SK-N-SH treated with all-trans-retinoic acid at 6 μM for 48 hours (cell line): Measurements from ENCODE around the gene CPNE4.

Source experiments
- ATAC-seq: fragments of 200-7000 bp; cut with Tn5 transposase; 3 replicates; pipeline ENCODE4 v1.9.1; 2020; ENCODE audit warnings: mild to moderate bottlenecking, moderate library complexity
- ARNTL ChIP-seq: fragments of 450-650 bp; formaldehyde crosslinking; IDR thresholded peaks from 2 replicates; pipeline ENCODE4 v1.5.0; 2020; ENCODE audit warnings: low read depth, mild to moderate bottlenecking, moderate library complexity, borderline replicate concordance
- GLIS3 ChIP-seq: fragments of 250-450 bp; sonication (Bioruptor Pico); IDR thresholded peaks from 2 replicates; pipeline ENCODE4 v1.5.0; 2020; ENCODE audit warnings: mild to moderate bottlenecking, moderate library complexity
- ISL1 ChIP-seq: fragments of 250-450 bp; sonication (Bioruptor Pico); IDR thresholded peaks from 2 replicates; pipeline ENCODE4 v2.1.2; 2022; ENCODE audit warnings: mild to moderate bottlenecking, moderate library complexity
- POU6F1 ChIP-seq: fragments of 250-450 bp; sonication (Bioruptor Pico); IDR thresholded peaks from 2 replicates; pipeline ENCODE4 v1.8.0; 2021; ENCODE audit warnings: low read depth, mild to moderate bottlenecking, moderate library complexity, borderline replicate concordance
- PPARA ChIP-seq: fragments of 250-450 bp; sonication (Bioruptor Pico); IDR thresholded peaks from 2 replicates; pipeline ENCODE4 v1.5.0; 2020; ENCODE audit warnings: mild to moderate bottlenecking, borderline replicate concordance
- RARB ChIP-seq: fragments of 250-450 bp; sonication (Bioruptor Pico); IDR thresholded peaks from 2 replicates; pipeline ENCODE4 v1.8.0; 2021; ENCODE audit warnings: mild to moderate bottlenecking, moderate library complexity
- TOX ChIP-seq: fragments of 250-450 bp; sonication (Bioruptor Pico); IDR thresholded peaks from 2 replicates; pipeline ENCODE4 v1.8.0; 2021; ENCODE audit warnings: mild to moderate bottlenecking, moderate library complexity, borderline replicate concordance
- ZC3H10 ChIP-seq: fragments of 250-450 bp; sonication (Bioruptor Pico); IDR thresholded peaks from 2 replicates; pipeline ENCODE4 v1.5.1; 2021; ENCODE audit warnings: mild to moderate bottlenecking, moderate library complexity
- ZFP3 ChIP-seq: fragments of 250-450 bp; sonication (Bioruptor Pico); IDR thresholded peaks from 2 replicates; pipeline ENCODE4 v1.5.0; 2020; ENCODE audit warnings: mild to moderate bottlenecking, moderate library complexity
- ZFP30 ChIP-seq: fragments of 450-650 bp; formaldehyde crosslinking; IDR thresholded peaks from 2 replicates; pipeline ENCODE4 v1.5.0; 2022; ENCODE audit warnings: mild to moderate bottlenecking, moderate library complexity
- ZNF565 ChIP-seq: fragments of 450-650 bp; formaldehyde crosslinking; conservative IDR thresholded peaks from 2 replicates; pipeline ENCODE4 v1.5.0; 2020; ENCODE audit warnings: low read depth, mild to moderate bottlenecking, moderate library complexity
- ZNF8 ChIP-seq: fragments of 450-650 bp; formaldehyde crosslinking; IDR thresholded peaks from 2 replicates; pipeline ENCODE4 v1.5.0; 2020; ENCODE audit warnings: mild to moderate bottlenecking, moderate library complexity
- TF ChIP-seq, protein P1 (sequence below): fragments of 250-450 bp; sonication (Bioruptor Pico); IDR thresholded peaks from 2 replicates; pipeline ENCODE4 v1.5.0; 2020; ENCODE audit warnings: mild to moderate bottlenecking, moderate library complexity
- TF ChIP-seq, protein P2 (sequence below): fragments of 250-450 bp; sonication (Bioruptor Pico); IDR thresholded peaks from 2 replicates; pipeline ENCODE4 v1.5.1; 2020; ENCODE audit warnings: low read depth, mild to moderate bottlenecking, moderate library complexity
- TF ChIP-seq, protein P3 (sequence below): fragments of 250-450 bp; sonication (Bioruptor Pico); IDR thresholded peaks from 2 replicates; pipeline ENCODE4 v1.8.0; 2020; ENCODE audit warnings: mild to moderate bottlenecking, moderate library complexity, borderline replicate concordance

CPNE4 gene

GRCh38 chr3:131922356-131922755 is 112.5 kb downstream of the CPNE4 start (continued):
- TF ChIP-seq, protein P1, sequence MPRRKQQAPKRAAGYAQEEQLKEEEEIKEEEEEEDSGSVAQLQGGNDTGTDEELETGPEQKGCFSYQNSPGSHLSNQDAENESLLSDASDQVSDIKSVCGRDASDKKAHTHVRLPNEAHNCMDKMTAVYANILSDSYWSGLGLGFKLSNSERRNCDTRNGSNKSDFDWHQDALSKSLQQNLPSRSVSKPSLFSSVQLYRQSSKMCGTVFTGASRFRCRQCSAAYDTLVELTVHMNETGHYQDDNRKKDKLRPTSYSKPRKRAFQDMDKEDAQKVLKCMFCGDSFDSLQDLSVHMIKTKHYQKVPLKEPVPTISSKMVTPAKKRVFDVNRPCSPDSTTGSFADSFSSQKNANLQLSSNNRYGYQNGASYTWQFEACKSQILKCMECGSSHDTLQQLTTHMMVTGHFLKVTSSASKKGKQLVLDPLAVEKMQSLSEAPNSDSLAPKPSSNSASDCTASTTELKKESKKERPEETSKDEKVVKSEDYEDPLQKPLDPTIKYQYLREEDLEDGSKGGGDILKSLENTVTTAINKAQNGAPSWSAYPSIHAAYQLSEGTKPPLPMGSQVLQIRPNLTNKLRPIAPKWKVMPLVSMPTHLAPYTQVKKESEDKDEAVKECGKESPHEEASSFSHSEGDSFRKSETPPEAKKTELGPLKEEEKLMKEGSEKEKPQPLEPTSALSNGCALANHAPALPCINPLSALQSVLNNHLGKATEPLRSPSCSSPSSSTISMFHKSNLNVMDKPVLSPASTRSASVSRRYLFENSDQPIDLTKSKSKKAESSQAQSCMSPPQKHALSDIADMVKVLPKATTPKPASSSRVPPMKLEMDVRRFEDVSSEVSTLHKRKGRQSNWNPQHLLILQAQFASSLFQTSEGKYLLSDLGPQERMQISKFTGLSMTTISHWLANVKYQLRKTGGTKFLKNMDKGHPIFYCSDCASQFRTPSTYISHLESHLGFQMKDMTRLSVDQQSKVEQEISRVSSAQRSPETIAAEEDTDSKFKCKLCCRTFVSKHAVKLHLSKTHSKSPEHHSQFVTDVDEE (CRISPR knock-in tag) = no peak
- no peak for TF ChIP-seq ISL1
- no peak for TF ChIP-seq ZNF565 (CRISPR knock-in tag)
- no peak for TF ChIP-seq PPARA (CRISPR knock-in tag)
- TF ChIP-seq ZC3H10 (CRISPR knock-in tag) = no peak

DNA sequence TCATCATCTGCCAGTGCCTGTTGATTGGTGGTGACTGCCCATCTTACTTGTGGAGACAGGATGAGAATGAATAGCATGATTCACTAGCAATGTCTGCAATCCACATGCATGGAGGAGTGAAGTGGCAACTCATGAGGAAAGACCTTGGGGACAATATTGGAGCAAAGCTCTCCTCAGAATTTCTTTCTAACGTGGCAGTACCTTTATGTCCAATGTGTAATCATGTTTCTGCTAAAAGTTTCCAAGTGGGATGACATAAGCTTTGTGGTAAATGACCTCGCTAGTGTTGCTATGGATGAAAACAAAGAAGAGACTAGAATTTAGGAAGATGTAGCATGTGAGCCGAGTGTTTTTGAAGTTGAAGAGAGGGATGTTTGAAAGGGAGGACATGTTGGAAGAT is 117.8 kb downstream of the CPNE4 start:
- TF ChIP-seq ISL1 (no peak), ZFP3 (CRISPR knock-in tag) (no peak), ZFP30 (CRISPR knock-in tag) (no peak), RARB (CRISPR knock-in tag) (no peak), GLIS3 (CRISPR knock-in tag) (no peak), ZNF8 (CRISPR knock-in tag) (no peak), TOX (CRISPR knock-in tag) (no peak), ARNTL (CRISPR knock-in tag) (no peak)
- TF ChIP-seq, protein P1 (CRISPR knock-in tag) = no peak
- TF ChIP-seq, protein P2, sequence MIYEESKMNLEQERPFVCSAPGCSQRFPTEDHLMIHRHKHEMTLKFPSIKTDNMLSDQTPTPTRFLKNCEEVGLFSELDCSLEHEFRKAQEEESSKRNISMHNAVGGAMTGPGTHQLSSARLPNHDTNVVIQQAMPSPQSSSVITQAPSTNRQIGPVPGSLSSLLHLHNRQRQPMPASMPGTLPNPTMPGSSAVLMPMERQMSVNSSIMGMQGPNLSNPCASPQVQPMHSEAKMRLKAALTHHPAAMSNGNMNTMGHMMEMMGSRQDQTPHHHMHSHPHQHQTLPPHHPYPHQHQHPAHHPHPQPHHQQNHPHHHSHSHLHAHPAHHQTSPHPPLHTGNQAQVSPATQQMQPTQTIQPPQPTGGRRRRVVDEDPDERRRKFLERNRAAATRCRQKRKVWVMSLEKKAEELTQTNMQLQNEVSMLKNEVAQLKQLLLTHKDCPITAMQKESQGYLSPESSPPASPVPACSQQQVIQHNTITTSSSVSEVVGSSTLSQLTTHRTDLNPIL (CRISPR knock-in tag) = no peak
- TF ChIP-seq, protein P3, sequence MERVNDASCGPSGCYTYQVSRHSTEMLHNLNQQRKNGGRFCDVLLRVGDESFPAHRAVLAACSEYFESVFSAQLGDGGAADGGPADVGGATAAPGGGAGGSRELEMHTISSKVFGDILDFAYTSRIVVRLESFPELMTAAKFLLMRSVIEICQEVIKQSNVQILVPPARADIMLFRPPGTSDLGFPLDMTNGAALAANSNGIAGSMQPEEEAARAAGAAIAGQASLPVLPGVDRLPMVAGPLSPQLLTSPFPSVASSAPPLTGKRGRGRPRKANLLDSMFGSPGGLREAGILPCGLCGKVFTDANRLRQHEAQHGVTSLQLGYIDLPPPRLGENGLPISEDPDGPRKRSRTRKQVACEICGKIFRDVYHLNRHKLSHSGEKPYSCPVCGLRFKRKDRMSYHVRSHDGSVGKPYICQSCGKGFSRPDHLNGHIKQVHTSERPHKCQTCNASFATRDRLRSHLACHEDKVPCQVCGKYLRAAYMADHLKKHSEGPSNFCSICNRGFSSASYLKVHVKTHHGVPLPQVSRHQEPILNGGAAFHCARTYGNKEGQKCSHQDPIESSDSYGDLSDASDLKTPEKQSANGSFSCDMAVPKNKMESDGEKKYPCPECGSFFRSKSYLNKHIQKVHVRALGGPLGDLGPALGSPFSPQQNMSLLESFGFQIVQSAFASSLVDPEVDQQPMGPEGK (CRISPR knock-in tag) = no peak
- no peak for ATAC-seq

- TF ChIP-seq, protein P1 (CRISPR knock-in tag) = no peak
- TF ChIP-seq POU6F1 (CRISPR knock-in tag) (no peak), ZFP3 (CRISPR knock-in tag) (no peak), ZNF565 (CRISPR knock-in tag) (no peak), ARNTL (CRISPR knock-in tag) (no peak), TOX (CRISPR knock-in tag) (no peak), RARB (CRISPR knock-in tag) (no peak), ISL1 (no peak)
- TF ChIP-seq, all 23 proteins: peak for 0
- ATAC-seq = no peak
Observed at GRCh38 chr3:131914090-131914691, 120.6 kb downstream of the CPNE4 start.
